ENCODE measurements around the gene LBX2.

- TF ChIP-seq POLR2AphosphoS5 (IDR thresholded peaks at IDR 0.05; ENCODE audit: low read depth, low read length) (no peak), SIN3A (IDR thresholded peaks at IDR 0.05; ENCODE audit: borderline replicate concordance, low read depth, low read length) (no peak), SMC3 (IDR thresholded peaks at IDR 0.05; ENCODE audit: low read depth, low read length) (no peak), YY1 (IDR thresholded peaks at IDR 0.05; ENCODE audit: low read depth) (no peak), REST (IDR thresholded peaks at IDR 0.05; ENCODE audit: low read depth, low read length) (no peak), RFX5 (IDR thresholded peaks at IDR 0.05; ENCODE audit: low read length) (no peak), EP300 (IDR thresholded peaks at IDR 0.05; ENCODE audit: borderline replicate concordance in 1 of 2, low read depth in 1 of 2, low read length in 1 of 2) (no peak), MAX (IDR thresholded peaks at IDR 0.05; ENCODE audit: low read depth) (no peak), GABPA (IDR thresholded peaks at IDR 0.05; ENCODE audit: low read depth) (no peak), JUND (IDR thresholded peaks at IDR 0.05) (no peak), NFIC (IDR thresholded peaks at IDR 0.05; ENCODE audit: borderline replicate concordance) (no peak), RAD21 (IDR thresholded peaks at IDR 0.05; ENCODE audit: low read length) (no peak)
These were observed 43.6 kb upstream of the LBX2 start for GRCh38 chr2:74542978-74543377.
